GM12801 (cell line): ENCODE results near the gene XBP1.

Experiments
- CTCF ChIP-seq: IDR thresholded peaks from one replicate; pipeline ENCODE4 v1.5.1; 2011; ENCODE audit warnings: control low read depth; ENCODE audit not compliant: insufficient read length; ENCODE audit errors: extremely low read depth

Gene XBP1

GRCh38 chr22:28799606-28800307 lies 612 bp downstream of the XBP1 start:
- TF ChIP-seq CTCF = no peak

- no peak for TF ChIP-seq CTCF
These were observed 1.4 kb downstream of the XBP1 start for GRCh38 chr22:28798810-28799605.

GRCh38 chr22:28795932-28796856 lies 4.2 kb downstream of the XBP1 start:
- TF ChIP-seq CTCF = no peak

DNA sequence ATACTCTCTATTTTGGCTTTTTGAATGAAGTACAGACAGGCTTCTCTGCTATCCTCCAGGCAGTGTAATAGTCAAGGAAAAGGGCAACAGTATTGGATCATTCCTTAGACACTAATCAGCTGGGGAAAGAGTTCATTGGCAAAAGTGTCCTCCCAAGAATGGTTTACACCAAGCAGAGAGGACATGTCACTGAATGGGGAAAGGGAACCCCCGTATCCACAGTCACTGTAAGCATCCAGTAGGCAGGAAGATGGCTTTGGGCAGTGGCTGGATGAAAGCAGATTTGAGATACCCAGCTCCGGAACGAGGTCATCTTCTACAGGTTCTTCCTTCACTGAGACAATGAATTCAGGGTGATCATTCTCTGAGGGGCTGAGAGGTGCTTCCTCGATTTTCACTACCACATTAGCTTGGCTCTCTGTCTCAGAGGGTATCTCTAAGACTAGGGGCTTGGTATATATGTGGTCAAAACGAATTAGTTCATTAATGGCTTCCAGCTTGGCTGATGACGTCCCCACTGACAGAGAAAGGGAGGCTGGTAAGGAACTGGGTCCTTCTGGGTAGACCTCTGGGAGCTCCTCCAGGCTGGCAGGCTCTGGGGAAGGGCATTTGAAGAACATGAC lies 5.2 kb downstream of the XBP1 start:
- no peak for TF ChIP-seq CTCF

- TF ChIP-seq CTCF = no peak
These were observed 6.3 kb downstream of the XBP1 start for GRCh38 chr22:28793976-28794584.

DNA sequence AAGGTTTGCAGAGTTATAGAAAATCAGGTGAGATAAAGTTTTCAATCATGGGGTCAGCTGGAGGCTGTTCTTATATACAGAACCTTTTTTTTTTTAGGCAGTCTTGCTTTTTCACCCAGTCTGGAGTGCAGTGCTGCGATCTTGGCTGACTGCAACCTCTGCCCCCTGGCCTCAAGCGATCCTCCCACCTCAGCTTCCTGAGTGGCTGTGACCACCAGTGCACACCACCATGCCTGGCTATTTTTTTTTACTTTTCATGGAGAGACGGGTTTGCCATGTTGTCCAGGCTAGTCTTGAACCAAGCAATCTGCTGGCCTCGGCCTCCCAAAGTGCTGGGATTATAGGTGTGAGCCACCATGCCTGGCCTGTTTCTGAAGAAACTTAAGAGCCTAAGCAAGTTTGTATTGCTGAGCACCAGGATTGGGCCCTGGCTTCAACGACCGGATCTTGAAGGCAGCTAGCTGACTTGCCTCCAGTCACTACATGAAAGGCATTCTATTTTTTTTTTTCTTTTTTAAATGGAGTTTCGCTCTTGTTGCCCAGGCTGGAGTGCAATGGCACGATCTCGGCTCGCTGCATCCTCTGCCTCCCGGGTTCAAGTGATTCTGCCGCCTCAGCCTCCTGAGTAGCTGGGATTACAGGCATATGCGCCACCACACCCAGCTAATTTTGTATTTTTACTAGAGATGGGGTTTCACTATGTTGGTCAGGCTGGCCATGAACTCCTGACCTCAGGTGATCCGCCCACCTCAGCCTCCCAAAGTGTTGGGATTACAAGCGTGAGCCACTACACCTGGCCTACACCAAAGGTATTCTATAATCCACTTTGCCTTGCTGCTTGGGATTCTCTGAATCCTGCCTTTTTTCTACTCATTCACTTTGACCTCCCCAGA lies 7.6 kb downstream of the XBP1 start:
- no peak for TF ChIP-seq CTCF
